ENCODE data around the gene KRT38.

The KRT38 gene

GRCh38 chr17:41440531-41441033, at the start of gene KRT38:
Gene KRT38, minus strand, starts transcription at chr17:41440983. Its CDS starts 62 bp downstream, at chr17:41440921.
- no peak for DNase-seq

- no peak for DNase-seq
Measured at GRCh38 chr17:41489531-41489930, 48.7 kb upstream of the KRT38 start, which contains the start of gene KRT36. Gene KRT36, minus strand, starts transcription at chr17:41489910. Its CDS starts 46 bp downstream, at chr17:41489864.

- no peak for DNase-seq
Measured at GRCh38 chr17:41486809-41487530, 46.2 kb upstream of the KRT38 start.

DNA sequence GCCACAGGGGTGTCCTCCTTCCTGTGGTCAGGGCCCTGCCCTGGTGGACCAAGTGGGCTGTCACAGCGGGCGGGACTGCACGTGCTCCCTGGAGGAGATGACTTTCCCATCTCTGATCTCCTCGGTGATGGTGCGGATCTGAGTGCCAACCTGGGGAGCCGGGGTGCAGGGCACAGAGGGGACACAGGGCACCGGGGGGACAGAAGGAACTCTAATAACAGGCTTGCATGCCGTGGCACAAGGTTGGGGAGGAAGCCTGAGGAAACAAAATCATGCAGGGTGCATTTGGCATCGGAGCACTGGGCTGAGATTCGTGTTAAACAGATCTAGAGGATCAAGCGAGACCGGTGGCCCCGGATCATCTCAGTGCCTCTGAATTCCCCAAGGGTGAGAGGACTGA, 45.5 kb upstream of the KRT38 start:
- DNase-seq: no peak

GRCh38 chr17:41484920-41485904, 44.4 kb upstream of the KRT38 start:
- no peak for DNase-seq

DNA sequence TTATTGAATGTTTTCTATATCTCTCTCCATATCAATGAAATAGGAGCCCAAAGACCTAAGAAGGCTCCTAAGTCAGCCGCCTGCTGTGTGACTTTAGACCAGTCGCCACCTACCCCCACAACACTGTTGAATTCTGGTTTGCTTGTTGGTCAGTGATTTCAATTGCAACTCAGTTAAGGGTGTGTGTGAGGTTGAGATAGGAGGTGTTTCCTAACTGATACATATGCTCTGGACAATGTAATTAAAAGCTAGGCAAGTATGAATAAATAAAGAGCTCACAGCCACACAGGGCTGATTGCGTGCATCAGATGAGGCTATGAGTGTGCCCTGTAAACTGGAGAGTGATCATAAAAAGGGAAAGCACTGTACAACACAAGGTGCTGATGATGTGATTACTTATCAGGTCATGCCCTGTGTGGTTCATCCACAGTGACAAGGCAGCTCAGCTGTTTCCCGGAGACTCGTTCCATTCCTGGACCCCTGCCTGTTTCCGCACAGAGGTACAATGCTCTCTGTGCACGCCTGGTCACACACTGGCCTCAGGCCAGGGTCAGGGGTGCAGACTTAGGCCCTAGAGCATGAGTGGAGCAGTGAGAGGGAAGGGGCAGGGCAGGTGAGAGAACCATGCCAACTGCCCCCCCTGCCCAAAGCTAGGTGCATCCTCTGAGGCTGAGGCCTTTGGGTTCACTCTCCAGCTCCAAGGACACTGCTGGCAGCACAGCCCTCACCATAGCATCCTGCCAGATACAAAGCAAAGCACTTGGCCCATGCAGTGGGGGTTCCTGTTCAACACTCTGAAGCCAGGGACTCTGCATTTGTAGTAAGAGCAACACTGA, 43.4 kb upstream of the KRT38 start:
- no peak for DNase-seq

- no peak for DNase-seq
Measured at GRCh38 chr17:41483531-41483930, 42.7 kb upstream of the KRT38 start.

DNA sequence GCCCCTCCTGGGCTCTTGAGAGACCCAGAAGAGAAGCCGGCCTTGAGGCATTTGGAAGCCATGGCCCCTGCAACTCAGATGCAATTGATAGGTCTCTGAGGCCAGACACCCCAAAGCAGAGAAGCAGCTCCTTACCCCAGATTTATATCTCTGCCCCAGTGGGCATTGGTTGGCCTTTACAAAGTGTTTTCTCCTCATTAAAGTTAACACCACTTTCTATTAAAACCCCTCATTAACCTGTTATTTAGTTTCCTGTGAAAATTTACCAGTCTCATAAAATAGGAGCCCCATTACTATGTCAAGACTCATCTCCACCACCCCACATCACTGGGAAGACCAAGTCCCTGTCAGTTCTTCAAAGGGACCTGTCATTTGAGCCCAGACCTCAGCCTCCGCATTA, 40.3 kb upstream of the KRT38 start, which contains the start of gene KRT35:
TSS of gene KRT35 (minus strand) at position 116 of the 400 bp plus-strand sequence. CDS start at position 62, 54 bp downstream.
- no peak for DNase-seq

- no peak for DNase-seq
Measured at GRCh38 chr17:41480581-41480980, 39.8 kb upstream of the KRT38 start.

DNA sequence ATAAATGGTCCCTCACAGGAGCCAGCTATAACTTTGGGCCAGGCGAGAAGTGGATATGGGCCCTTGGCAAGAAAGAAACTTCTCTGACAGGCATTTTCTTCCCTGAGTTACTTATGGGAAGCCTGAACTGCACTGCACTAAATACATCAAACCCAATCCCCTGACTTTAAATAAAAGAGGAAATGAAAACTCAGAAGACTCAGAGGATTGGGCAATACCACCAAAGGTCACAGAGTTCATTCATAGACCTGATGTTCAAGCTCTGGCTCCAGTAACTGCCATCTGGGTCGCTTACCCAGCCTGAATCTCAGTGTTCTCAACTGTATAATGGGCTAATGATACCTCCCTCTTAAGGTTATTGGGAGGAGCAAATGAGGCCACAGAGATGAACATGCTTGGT, 39.4 kb upstream of the KRT38 start:
- DNase-seq: no peak

DNA sequence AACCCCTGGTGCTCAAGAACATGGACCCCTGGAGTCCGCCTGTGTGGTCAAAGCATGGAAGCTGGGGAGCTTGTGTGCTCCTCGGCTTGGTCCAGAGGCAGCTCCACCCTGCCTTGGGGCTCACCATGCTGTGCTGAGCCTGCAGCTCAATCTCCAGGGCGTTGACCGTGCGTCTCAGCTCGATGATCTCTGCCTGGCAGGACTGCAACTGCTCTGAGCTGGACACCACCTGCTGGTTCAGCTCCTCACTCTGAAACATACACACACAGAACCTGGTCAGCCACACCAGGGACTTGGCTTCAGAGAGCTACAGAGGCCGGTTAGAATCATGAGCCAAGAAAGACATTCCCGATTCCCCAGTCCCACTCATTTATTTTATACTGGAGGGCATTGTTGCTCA, 37.5 kb upstream of the KRT38 start:
- no peak for DNase-seq

- DNase-seq: no peak
Measured at GRCh38 chr17:41476866-41477815, 36.4 kb upstream of the KRT38 start.

DNA sequence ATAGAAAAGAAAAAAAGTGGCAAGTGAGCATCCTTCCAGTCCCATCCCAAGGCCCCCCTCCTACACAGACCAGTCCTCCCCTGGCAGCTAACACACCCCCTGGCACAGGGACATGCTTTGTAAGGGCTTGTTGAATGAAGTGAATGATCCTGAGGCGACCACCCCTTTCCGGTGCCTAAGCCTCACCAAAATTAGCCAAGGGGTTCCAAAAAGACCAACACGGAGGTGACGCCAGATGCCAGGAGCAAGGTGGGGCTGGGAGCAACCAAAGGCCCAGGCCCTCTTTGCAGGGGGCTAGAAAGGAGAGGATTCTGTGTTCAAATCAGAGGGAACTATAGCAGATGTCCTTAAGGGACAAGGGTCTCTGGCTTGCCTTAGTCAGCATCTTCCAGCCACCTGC, 34.6 kb upstream of the KRT38 start:
- no peak for DNase-seq

DNA sequence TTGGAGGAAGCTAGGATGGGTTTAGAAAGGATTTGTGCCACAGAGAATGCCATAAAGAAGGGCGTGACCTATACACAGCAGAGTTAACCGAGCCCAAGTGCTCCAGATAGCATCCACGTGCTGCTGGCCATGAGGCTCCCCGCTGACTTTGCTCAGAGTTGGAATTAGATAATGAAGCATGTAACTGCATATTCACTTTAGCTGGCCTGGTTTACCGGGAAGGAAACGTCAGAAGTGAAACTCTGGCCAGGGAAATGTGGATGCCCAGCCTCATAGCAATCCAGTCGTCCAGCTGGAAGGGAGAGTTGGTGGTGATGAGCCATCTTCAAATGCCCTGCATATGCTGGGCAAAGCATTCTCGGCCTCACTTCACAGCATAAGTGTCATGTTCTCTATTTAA, 34.1 kb upstream of the KRT38 start:
- DNase-seq: no peak

DNA sequence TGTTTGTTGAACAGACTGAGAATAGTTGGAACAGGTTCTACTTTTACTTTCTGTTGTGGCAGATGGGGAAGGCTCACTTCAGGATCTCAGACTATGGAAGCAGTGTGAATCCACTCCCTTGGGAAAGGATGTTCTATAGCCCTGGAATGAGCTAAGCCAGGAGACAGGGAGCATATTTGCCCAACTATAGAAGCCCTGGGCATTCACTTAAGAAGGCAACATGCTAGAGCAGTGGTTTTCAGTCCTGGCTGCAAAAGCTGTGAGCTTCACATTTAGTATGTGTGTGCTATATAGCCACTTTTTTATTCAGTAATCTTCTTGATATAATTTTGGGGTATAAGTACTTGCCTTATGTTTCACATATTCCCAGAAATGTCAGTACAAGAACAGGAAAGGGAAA, 27.6 kb upstream of the KRT38 start:
- DNase-seq: no peak

- DNase-seq: no peak
Measured at GRCh38 chr17:41467561-41467960, 26.8 kb upstream of the KRT38 start.

GRCh38 chr17:41466988-41467387, 26.2 kb upstream of the KRT38 start, which contains the start of gene KRT32:
Gene KRT32, minus strand, starts transcription at chr17:41467386. Its CDS starts 61 bp downstream, at chr17:41467325.
- DNase-seq: no peak

GRCh38 chr17:41464682-41465081, 23.9 kb upstream of the KRT38 start:
- no peak for DNase-seq

- no peak for DNase-seq
Measured at GRCh38 chr17:41464173-41464572, 23.4 kb upstream of the KRT38 start.

DNA sequence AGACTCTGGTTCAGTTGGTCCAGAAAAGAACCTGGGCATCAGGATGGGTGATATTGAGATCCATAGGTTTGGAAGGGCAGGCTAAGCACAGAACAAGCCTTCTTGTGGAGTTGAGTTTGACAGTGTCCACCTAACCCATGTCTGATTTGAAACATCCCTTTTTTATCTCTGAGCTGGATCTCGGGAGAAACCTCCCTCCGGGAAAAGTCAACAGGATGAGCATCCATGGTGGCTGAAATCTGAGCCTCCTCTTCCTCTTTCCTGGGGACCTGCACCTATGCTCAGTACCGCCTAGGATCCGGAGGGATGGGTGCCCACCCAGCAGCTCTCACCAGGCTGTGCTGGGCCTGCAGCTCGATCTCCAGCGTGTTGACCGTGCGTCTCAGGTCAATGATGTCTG, 23.0 kb upstream of the KRT38 start:
- DNase-seq: no peak

GRCh38 chr17:41462705-41463104, 21.9 kb upstream of the KRT38 start:
- DNase-seq: no peak
